GM12872 (cell line): Measurements from ENCODE around the gene DDR2.

Experiments used
- TF ChIP-seq, protein P1 (sequence below): IDR thresholded peaks from 3 replicates; pipeline ENCODE4 v1.5.1; 2011; ENCODE audit warnings: low read depth, mild to moderate bottlenecking, low read length, moderate library complexity; ENCODE audit not compliant: insufficient read depth

DDR2 gene

DNA sequence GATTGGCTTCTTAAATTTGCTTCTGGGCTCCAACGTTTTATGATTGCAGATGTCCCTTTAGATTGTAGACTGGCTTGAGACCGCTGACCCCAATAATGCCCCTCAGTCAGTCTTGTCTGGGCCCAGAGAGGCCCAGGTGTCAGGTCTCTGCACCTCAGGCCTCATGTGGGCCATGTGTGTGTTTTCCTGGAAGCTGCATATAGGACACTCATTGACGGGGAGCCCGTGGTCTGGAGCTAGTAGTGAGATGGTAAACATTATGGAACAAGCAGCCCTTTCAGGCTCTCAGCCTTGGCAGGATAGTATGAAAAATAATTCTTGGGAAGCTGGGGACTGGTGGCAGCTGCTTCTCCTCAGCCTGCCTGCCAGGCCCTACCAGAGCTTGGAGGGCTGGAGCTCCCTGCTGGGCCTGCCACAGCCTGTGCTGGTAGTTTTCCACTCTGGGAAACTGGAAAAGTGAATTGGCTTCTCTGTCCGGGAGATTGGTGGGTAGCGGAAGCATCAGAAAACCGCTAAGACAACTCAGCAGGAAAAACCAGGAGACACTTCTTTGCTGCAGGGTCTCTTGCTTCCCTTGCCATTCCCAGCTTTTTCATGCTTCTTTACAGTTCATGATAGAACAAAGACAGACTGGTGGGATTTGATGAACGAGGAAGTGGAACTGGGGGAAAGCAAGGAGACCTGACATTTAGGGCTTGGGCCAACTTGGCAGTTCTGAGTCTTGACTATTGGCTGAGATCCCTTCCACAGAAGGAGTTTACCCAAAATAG lies 100.5 kb downstream of the DDR2 start:
- TF ChIP-seq, protein P1, sequence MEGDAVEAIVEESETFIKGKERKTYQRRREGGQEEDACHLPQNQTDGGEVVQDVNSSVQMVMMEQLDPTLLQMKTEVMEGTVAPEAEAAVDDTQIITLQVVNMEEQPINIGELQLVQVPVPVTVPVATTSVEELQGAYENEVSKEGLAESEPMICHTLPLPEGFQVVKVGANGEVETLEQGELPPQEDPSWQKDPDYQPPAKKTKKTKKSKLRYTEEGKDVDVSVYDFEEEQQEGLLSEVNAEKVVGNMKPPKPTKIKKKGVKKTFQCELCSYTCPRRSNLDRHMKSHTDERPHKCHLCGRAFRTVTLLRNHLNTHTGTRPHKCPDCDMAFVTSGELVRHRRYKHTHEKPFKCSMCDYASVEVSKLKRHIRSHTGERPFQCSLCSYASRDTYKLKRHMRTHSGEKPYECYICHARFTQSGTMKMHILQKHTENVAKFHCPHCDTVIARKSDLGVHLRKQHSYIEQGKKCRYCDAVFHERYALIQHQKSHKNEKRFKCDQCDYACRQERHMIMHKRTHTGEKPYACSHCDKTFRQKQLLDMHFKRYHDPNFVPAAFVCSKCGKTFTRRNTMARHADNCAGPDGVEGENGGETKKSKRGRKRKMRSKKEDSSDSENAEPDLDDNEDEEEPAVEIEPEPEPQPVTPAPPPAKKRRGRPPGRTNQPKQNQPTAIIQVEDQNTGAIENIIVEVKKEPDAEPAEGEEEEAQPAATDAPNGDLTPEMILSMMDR, result no peak

DNA sequence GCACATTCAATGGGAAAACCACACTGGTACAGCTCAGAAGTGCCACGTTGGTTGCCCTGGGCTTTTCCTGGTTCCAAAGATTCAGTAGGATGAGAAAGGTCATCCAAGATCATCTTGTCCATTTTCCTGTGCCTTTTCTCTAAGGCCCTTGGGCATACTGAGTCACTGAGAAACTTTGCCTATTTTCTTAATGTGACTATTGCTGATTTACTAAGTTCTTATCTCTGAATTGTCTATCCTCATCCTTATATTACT lies 101.0 kb downstream of the DDR2 start:
- TF ChIP-seq, protein P1, result no peak

DNA sequence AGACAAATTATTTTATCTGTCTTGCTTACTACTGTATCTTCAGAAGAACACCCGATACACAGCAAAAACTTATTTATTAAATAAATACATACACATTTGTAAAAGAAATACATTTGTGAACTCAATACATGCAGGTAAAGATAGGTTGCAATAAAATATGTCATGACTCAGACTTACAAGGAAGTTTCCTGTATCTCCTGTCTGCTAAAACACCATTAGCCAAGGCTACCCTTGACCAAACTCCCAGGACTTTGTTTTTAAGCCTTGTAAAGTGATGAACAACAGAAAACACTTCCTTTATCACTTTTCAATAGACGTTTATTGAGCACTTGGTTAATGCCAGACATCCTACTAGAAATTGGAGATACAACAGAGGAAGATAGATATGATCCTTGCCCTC lies 101.8 kb downstream of the DDR2 start:
- TF ChIP-seq, protein P1, result no peak

DNA sequence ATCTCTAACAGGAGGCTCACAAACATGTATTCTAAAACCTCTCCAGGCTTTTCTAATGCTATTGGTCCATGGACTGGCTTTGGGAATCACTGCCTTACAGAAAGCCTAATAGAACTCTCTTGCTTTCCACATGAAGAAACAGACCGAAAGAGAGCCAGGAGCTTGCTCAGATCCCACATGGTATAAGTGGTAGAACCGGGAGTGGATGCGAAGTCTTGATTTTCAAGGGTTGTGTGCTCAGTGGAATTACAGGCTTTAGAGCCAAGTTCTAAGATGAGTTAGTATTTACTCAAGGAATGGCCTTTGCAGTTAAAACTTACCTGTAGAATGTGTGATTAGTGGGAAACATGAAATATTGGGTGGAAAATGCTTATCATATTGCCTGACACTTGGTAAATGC lies 103.9 kb downstream of the DDR2 start:
- TF ChIP-seq, protein P1, result no peak

DNA sequence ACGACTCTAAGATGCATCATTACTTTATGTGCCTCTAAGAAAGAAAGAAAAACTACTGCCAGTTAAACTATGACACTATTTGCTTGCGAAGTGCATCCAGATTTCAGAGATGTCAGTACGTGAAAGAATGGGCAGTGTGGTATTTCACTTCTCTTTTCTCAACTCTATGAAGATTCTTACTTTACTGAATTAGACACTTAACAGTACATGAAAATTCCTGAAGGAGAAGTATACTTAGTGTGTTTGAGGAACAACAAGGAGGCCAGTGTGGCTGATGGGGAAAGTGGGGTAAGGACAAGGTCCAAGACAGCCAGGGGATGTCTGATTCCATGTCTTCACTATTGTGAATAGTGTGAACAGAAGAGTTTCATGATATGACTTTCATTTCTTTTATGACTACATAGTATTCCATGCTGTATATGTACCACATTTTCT lies 104.4 kb downstream of the DDR2 start:
- TF ChIP-seq, protein P1, result no peak

DNA sequence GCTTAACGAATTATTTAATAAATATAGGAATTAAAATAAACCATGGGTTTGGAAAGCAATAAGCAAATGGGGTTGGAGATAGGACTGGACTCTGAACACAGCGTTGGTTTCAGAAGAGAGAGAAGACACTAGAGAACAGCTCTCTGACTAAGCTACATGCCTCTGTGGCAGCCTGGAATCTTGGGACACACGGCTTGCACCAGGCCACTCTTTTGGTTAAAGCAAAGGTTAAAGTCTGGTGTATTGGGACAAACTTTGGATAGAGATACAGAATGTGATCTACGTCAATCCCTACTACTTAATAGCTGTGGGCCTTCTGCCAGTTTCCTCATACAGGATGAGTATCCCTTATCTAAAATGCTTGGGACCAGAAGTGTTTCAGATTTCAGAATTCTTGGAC lies 108.5 kb downstream of the DDR2 start:
- TF ChIP-seq, protein P1, result no peak

DNA sequence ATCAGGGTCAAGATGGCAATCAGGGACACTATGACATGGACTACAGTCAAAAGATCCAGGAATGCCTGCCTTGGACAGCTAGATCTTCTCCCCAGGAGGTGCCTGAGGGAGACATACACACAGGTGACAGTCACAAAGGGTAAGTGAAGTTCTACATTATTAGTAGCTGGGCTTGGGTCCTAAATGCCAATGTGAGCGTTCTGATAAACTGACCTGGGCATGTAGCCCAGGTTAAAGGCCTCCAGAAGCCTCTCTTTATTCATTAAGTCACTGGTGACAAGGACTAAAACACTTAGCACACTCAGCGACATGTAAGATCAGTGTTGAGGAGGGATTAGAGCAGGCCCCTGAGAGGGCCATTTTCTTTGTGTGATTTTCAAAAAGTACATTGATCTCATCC lies 109.3 kb downstream of the DDR2 start:
- TF ChIP-seq, protein P1, result no peak
